Measurements from ENCODE around the gene ARL4D.

The ARL4D gene

GRCh38 chr17:43437756-43438155, 39.0 kb downstream of the ARL4D start:
- no peak overlapping the region for H3K4me3 ChIP-seq (replicated peaks in 1 of 2; ENCODE audit: low read depth in 2 of 2, low read length in 2 of 2)
- no peak for TF ChIP-seq CTCF (IDR thresholded peaks at IDR 0.05; ENCODE audit: low read depth, low read length)
- DNase-seq (ENCODE audit: low read depth in 2 of 2): no peak

- DNase-seq (ENCODE audit: low read depth in 2 of 2): no peak
- no peak overlapping the region for H3K4me3 ChIP-seq (replicated peaks in 1 of 2; ENCODE audit: low read depth in 2 of 2, low read length in 2 of 2)
- no peak for TF ChIP-seq CTCF (IDR thresholded peaks at IDR 0.05; ENCODE audit: low read depth, low read length)
Observed at GRCh38 chr17:43438626-43439025, 39.8 kb downstream of the ARL4D start.

GRCh38 chr17:43439041-43439440, 40.2 kb downstream of the ARL4D start:
- TF ChIP-seq CTCF (IDR thresholded peaks at IDR 0.05; ENCODE audit: low read depth, low read length): no peak

GRCh38 chr17:43442711-43443110, 43.9 kb downstream of the ARL4D start:
- TF ChIP-seq CTCF (IDR thresholded peaks at IDR 0.05; ENCODE audit: low read depth, low read length): no peak
- peak; percentile 42 to 53 for DNase-seq (ENCODE audit: low read depth in 2 of 2)
- no peak overlapping the region for H3K4me3 ChIP-seq (replicated peaks in 1 of 2; ENCODE audit: low read depth in 2 of 2, low read length in 2 of 2)

More at GRCh38 chr17:43439041-43439440, 40.2 kb downstream of the ARL4D start:
- no peak overlapping the region for H3K4me3 ChIP-seq (replicated peaks in 1 of 2; ENCODE audit: low read depth in 2 of 2, low read length in 2 of 2)
- DNase-seq (ENCODE audit: low read depth in 2 of 2): no peak

GRCh38 chr17:43443381-43443780, 44.6 kb downstream of the ARL4D start:
- H3K4me3 ChIP-seq (replicated peaks in 1 of 2; ENCODE audit: low read depth in 2 of 2, low read length in 2 of 2): no peak overlapping the region

GRCh38 chr17:43444223-43445008, 45.6 kb downstream of the ARL4D start:
- no peak for DNase-seq (ENCODE audit: low read depth in 2 of 2)
- H3K4me3 ChIP-seq (replicated peaks in 1 of 2; ENCODE audit: low read depth in 2 of 2, low read length in 2 of 2): no peak overlapping the region
- no peak for TF ChIP-seq CTCF (IDR thresholded peaks at IDR 0.05; ENCODE audit: low read depth, low read length)

More at GRCh38 chr17:43443381-43443780, 44.6 kb downstream of the ARL4D start:
- TF ChIP-seq CTCF (IDR thresholded peaks at IDR 0.05; ENCODE audit: low read depth, low read length): no peak
- DNase-seq (ENCODE audit: low read depth in 2 of 2): no peak

All from cardiac fibroblast (primary cell).